Hepatic stellate cell (primary cell): ENCODE data around the gene NEK9.
"Not testable (repeated sequence)": the region's sequence is repeated elsewhere in the genome, so short reads cannot be mapped to it uniquely, and the experiment has no call there.

Experiments
- DNase-seq: peaks from one replicate; pipeline ENCODE4 v3.0.0; 2011; ENCODE audit warnings: low spot score

The NEK9 gene

GRCh38 chr14:75107186-75107585 is 19.7 kb downstream of the NEK9 start:
- no peak for DNase-seq

- no peak for DNase-seq
Measured at GRCh38 chr14:75101491-75101890, 25.4 kb downstream of the NEK9 start.

DNA sequence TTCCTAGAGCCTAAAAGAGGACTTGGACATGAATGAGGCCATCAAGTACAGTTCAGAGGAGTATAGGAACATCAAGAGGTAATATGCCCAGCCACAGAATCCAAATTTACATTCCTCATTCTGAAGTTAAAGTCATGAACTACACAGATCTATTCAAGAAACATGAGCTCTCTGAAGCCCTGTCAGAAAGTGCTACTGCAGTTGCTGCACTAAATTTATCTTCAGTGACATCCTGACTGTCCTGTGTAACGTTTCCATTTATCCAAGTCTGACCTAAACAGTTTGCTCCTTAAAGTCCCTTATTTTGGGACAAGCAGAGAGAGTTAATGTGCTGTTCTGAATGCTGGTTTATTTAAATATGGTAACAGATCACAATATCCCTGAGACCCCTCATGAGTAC is 28.2 kb downstream of the NEK9 start:
- DNase-seq = no peak

GRCh38 chr14:75098212-75098611 is 28.6 kb downstream of the NEK9 start:
- DNase-seq = no peak

DNA sequence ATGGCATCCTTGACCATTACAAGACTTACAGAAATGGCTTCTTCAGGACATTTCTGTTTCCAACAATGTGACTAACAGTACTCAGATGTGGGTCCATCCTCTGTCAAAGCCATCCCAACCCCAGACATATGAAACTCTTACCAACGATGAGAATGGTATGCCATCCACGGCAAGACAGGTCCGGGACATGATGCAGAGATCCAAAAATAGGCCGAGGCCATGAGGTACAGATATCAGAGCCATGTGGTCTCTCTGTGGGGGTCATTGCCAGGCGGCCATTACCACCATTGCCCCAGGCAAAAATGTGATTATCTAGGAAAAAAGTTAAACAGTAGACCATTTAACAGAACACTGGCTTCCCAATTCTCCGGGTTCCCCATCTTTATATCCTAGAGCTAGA is 29.9 kb downstream of the NEK9 start:
- DNase-seq = no peak

DNA sequence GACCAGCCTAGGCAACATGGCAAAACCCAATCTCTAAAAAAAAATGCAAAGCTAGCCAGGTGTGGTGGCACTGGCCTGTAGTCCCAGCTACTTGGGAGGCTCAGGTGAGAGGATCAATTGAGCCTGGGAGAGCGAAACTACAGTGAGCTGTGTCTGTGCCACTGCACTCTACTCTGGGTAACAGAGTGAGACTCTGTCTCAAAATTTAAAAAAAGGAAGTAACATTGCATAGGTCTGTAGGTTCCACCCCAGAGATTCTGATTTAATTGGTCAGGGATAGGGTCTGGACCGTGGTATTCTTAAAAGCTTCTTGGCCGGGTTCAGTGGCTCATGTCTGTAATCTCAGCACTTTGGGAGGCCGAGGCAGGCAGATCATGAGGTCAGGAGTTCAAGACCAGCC is 31.2 kb downstream of the NEK9 start:
- no peak for DNase-seq

GRCh38 chr14:75094896-75095295 is 32.0 kb downstream of the NEK9 start:
- no peak for DNase-seq

- no peak for DNase-seq
Measured at GRCh38 chr14:75092698-75093097, 34.1 kb downstream of the NEK9 start.

GRCh38 chr14:75091251-75091650 is 35.6 kb downstream of the NEK9 start:
- no peak for DNase-seq

- DNase-seq = no peak
Measured at GRCh38 chr14:75090353-75090752, 36.5 kb downstream of the NEK9 start.

DNA sequence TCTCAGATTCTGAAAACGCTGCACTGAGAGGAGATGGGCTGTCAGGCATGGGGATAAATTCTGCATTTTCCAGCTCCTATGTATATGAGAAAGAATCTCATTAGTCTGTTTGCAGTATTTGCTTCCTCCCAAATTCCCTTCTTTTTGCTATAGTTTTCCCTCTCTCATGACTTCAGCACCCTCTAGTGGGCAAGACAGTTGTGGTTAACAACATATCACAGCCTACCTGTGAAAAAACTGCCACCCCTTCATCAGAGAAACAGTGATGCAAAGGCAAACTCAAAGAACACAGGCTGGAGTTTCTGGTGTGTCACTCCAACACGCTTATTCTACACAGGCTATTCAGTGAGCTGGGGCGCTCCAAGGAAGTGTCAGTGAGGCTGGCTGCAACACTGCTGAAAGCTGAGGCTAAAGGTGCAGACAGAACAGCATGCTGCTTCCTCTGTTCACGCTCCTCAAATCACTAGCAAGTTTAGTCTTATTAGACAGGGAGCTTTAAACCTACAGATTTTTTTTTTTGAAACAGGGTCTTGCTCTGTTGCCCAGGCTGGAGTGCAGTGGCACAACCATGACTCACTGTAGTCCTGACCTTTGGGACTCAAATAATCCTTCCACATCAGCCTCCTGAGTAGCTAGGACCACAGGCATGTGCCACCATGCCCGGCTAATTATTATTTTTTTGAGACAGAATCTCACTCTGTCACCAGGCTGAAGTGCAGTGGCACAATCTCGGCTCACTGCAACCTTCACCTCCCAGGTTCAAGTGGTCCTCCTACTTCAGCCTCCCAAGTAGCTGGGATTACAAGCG is 38.1 kb downstream of the NEK9 start:
- peak; percentile 44 for DNase-seq

DNA sequence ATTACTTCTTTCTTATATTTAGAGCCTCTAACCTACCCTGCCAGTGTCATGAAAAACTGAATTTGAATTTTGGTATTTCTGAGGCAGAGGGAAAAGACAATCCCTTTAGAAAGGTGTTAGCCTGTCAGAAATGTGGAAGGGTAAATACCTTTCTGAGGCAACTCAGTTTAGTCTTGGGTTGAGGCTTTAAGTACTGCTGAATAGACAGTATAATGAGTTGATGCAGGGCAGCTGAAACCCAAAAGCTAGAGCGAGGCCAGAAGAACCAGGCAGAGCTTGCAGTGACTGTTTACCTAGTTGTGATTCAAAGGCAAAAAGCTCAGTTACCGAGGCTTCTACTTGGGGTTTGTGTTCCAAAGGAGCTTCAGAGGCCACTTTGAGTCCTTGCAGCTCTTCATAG is 38.7 kb downstream of the NEK9 start:
- no peak for DNase-seq

DNA sequence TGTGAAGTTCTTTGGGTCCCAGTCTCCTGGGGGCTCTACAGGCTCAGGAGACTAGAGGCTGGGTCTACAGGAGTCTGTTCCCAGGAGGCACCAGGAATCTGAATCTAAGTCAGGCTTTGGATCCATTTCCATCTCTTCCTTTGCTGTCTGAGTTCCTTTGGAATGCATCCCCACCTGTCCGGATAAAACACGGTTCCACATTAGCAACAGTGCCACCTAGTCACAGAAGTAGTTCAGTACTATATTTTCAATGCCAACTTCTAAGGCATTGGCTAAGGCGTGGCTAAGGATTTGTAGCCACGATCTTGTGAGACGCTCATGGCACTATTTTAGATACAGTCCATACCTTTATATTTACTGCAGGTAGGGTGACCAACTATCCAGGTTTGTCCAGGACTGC is 42.3 kb downstream of the NEK9 start:
- DNase-seq = no peak

- DNase-seq = no peak
Measured at GRCh38 chr14:75083271-75083670, 43.6 kb downstream of the NEK9 start.

GRCh38 chr14:75081660-75082229 is 45.1 kb downstream of the NEK9 start:
- no peak for DNase-seq

- no peak for DNase-seq
Measured at GRCh38 chr14:75079521-75079920, 47.3 kb downstream of the NEK9 start.

- no peak for DNase-seq
Measured at GRCh38 chr14:75077794-75078193, 49.1 kb downstream of the NEK9 start.

- no peak for DNase-seq
Measured at GRCh38 chr14:75070383-75070782, 56.5 kb downstream of the NEK9 start.

- no peak for DNase-seq
Measured at GRCh38 chr14:75069811-75070145, 57.1 kb downstream of the NEK9 start.

DNA sequence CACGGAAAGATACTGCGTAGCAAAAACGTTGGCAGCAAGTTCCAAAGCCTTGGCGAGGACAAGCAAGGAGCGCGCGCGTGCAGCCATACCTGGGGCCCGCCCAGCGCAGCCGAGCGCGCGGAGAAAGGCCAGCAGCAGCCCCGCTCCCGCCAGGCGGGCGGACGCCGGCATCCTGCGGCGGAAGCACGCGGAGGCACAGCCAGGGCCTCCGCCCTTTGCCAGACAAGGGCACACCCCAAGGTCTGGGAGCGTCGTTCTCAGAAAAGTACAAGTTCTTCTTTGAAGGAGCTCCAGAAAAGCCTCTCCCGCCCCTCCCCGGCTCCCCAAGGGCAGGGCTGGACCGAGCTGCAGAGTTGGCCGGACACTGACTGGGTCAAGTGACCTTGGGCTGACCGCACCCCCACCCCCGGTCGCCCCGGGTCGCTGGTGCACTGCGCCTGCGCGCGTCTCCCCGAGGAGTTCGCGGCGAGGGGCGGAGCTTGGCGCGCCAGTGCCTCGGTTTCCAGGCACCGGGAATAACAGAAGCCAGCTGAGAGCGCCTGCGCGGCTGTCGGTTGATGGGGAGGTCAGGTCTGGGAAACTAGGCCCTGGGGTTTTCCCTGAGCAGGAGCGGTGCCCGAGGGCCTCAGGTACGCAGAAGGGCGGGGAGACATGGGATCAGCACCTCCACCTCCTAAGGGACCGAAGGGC is 57.6 kb downstream of the NEK9 start, which contains the start of gene ZC2HC1C:
ZC2HC1C (plus strand) TSS at position 521 of the 690 bp plus-strand sequence. CDS start 933 bp downstream, outside the sequence.
- peak; percentile 92 for DNase-seq

GRCh38 chr14:75068294-75069120 is 58.3 kb downstream of the NEK9 start:
- DNase-seq = peak; percentile 25

- DNase-seq = not testable (repeated sequence)
Measured at GRCh38 chr14:75067765-75068164, 59.1 kb downstream of the NEK9 start.
